ELF-1 (cell line): ENCODE data around the gene PDGFD.

Source experiments
- DNase-seq: peaks from one replicate; pipeline ENCODE4 v3.0.0-alpha.2; 2016; ENCODE audit warnings: low read depth, low spot score

PDGFD gene

GRCh38 chr11:104164028-104164520, at the start of gene PDGFD:
Gene PDGFD, minus strand, starts transcription at chr11:104164147.
- peak; percentile 94 for DNase-seq

- no peak for DNase-seq
These were observed 43.0 kb upstream of the PDGFD start for GRCh38 chr11:104206936-104207335.

DNA sequence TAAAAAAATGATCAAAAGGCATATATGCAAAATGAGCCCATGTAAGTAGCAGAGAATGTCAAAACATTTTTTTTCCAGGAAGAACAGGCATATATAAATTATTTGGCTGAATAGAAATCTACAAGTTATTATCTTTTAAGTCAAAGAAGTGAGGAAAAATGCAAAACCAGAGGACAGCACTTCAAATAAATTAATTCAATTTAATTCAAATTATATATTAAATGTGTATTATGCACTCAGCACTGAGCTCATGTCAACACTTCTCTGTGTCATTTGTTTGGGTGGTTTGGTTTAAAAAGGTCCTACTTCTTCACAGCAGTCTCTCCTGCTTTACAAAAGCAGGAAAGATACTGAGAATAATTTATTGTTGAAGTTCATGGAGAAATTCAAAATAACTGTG, 41.9 kb upstream of the PDGFD start:
- DNase-seq: no peak

- DNase-seq: no peak
These were observed 36.7 kb upstream of the PDGFD start for GRCh38 chr11:104200688-104201087.

GRCh38 chr11:104199053-104199452, 35.1 kb upstream of the PDGFD start:
- no peak for DNase-seq

- no peak for DNase-seq
These were observed 34.6 kb upstream of the PDGFD start for GRCh38 chr11:104198576-104198975.

DNA sequence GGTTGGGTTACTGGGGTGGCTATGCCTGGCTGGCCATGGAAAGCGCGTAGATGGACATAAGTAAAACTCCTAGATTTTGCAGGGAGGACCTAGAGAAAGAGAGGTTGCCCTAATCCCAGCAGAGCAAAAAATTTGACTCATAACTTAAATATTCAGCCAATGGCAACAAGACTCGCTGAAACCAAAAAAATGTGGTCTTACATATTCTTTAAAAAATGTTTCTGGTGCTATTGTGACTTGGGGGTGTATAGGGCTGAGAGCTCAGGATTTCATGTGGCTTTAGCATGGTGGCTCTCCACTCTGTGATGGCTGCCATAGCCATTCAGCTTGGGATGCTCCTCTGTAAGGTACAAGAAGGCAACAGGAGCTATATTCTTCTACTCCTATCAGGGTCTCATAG, 27.2 kb upstream of the PDGFD start:
- no peak for DNase-seq

GRCh38 chr11:104183593-104183992, 19.6 kb upstream of the PDGFD start:
- no peak for DNase-seq

DNA sequence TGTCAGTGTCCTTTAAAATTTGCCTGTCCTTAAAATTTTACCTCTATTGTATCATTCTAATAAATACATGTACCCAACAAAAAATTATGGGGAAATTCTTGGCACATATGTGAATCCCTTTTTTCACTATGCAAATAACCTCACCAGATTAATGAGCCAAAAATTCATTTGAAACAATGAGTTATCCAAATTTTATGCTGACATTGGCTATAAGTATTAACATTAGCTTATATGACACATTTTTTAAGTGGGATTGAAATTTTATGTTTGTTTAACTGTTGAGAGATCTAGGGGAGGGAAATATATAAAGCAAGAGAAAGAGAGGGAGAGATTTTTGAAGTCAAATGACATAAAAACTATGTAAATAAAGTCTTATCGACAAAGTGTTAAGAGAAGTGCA, 11.8 kb upstream of the PDGFD start:
- no peak for DNase-seq

- DNase-seq: no peak
These were observed 5.1 kb upstream of the PDGFD start for GRCh38 chr11:104169091-104169490.

GRCh38 chr11:104165014-104165413, 1.1 kb upstream of the PDGFD start:
- peak; percentile 8 for DNase-seq

GRCh38 chr11:104163100-104164027, 583 bp downstream of the PDGFD start:
- peak; percentile 29 for DNase-seq

- no peak for DNase-seq
These were observed 2.0 kb downstream of the PDGFD start for GRCh38 chr11:104161751-104162450.

DNA sequence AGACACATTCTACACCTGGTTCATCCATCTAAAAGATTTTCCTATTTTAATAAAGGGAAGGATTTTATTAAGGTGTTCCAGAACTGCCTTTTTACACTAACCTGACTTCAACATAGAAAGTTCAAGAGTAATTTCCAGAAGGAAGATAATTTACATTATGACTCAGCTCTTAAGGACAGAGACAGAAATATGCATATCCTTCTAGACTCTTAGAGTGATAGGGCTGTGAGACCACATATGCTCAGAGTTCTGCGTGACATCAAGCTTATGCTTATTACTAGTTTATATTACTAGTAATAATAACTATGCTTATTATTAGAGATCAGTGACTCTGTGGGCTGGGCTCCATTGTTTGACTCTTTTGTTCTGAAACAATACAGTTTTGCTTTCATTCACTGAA, 4.6 kb downstream of the PDGFD start:
- no peak for DNase-seq

GRCh38 chr11:104155375-104155774, 8.6 kb downstream of the PDGFD start:
- DNase-seq: no peak

GRCh38 chr11:104154296-104154695, 9.7 kb downstream of the PDGFD start:
- no peak for DNase-seq

GRCh38 chr11:104152941-104153505, 10.9 kb downstream of the PDGFD start:
- DNase-seq: no peak

- DNase-seq: no peak
These were observed 12.3 kb downstream of the PDGFD start for GRCh38 chr11:104151404-104152204.

GRCh38 chr11:104148706-104149105, 15.2 kb downstream of the PDGFD start:
- DNase-seq: no peak

- no peak for DNase-seq
These were observed 15.9 kb downstream of the PDGFD start for GRCh38 chr11:104148074-104148473.

GRCh38 chr11:104146943-104147342, 17.0 kb downstream of the PDGFD start:
- no peak for DNase-seq

- DNase-seq: no peak
These were observed 17.5 kb downstream of the PDGFD start for GRCh38 chr11:104146421-104146820.
